ENCODE data around the gene SP110. TPM values are rescaled to one million over a fixed set of nuclear protein-coding genes. Genes with fewer than 3 reads are reported as not detected.
"Not testable (repeated sequence)": the region's sequence is repeated elsewhere in the genome, so short reads cannot be mapped to it uniquely, and the experiment has no call there.

The SP110 gene
- total and polyA plus RNA-seq, 11 donors, result 7.1 to 44.7 (median 8.3) TPM

GRCh38 chr2:230225486-230225885 lies 5.7 kb upstream of the SP110 start, which contains the start of gene SP140:
TSS of gene SP140 (plus strand) at chr2:230225736. CDS start at chr2:230225845, 109 bp downstream.
- no peak for TF ChIP-seq CTCF (IDR thresholded peaks at IDR 0.05)
- no peak for TF ChIP-seq POLR2A (IDR thresholded peaks at IDR 0.05)
- Histone ChIP-seq H3K27me3 (no peaks in the 10 kb centered on the region), H3K9me3 (peaks cover 0 to 9% (median 4%) of the 10 kb centered on the region in 12 donors), H3K4me1 (peaks cover 0 to 56% (median 1%) of the 10 kb centered on the region in 12 donors), H3K27ac (peak within 1 kb of the TSS in 2 of 12 donors; percentile 22 to 86), H3K4me3 (peak within 1 kb of the TSS in 5 of 12 donors; percentile 13 to 58 (median 33)), H3K36me3 (no peaks in the 10 kb centered on the region)
- intact Hi-C loops (cut with DNase I), result loop anchor here in 4 of 10 donors (10.0 kb wide), 4 partner anchors 99 to 229 kb away; partner anchors contain the start of genes SP140L (in 2 of the 4) and SP100 (in 1 of the 4)
- peak; percentile 47 to 82 (median 71) for ATAC-seq
- 69 to 83% (median 79%) methylated on average over 8 of the region's 8 CpGs for WGBS, 4 donors
- peak; percentile 37 to 62 (median 55) for DNase-seq

- DNase-seq, result no peak
- H3K27me3 ChIP-seq, result no peaks in the 10 kb centered on the region
- no peaks in the 10 kb centered on the region for H3K36me3 ChIP-seq
- ATAC-seq, result no peak
- H3K4me3 ChIP-seq, result no peak overlapping the region
- intact Hi-C loops (cut with DNase I), result loop anchor here in 4 of 10 donors (10.0 kb wide), 4 partner anchors 100 to 230 kb away; partner anchors contain the start of genes SP140L (in 2 of the 4) and SP100 (in 1 of the 4)
- TF ChIP-seq CTCF (IDR thresholded peaks at IDR 0.05), result no peak
- no peak for TF ChIP-seq POLR2A (IDR thresholded peaks at IDR 0.05)
- H3K4me1 ChIP-seq, result peaks cover 0 to 55% (median 4%) of the 10 kb centered on the region in 12 donors
- peak overlapping the region in 1 of 12 donors; percentile 86 for H3K27ac ChIP-seq
- no peaks in the 10 kb centered on the region for H3K9me3 ChIP-seq
Measured at GRCh38 chr2:230224458-230224857, 4.7 kb upstream of the SP110 start.

GRCh38 chr2:230222829-230223228 lies 3.0 kb upstream of the SP110 start:
- not testable (repeated sequence) for DNase-seq, ATAC-seq

GRCh38 chr2:230221493-230221892 lies 1.7 kb upstream of the SP110 start:
- intact Hi-C loops (cut with DNase I), result loop anchor here in 4 of 10 donors (10.0 kb wide), 4 partner anchors 103 to 233 kb away; partner anchors contain the start of genes SP140L (in 2 of the 4) and SP100 (in 1 of the 4)
- Histone ChIP-seq H3K9me3 (no peaks in the 10 kb centered on the region), H3K4me1 (peaks cover 0 to 57% (median 12%) of the 10 kb centered on the region in 12 donors), H3K4me3 (no peak overlapping the region), H3K27ac (no peak overlapping the region), H3K36me3 (peaks cover 0 to 8% (median 0%) of the 10 kb centered on the region in 9 donors), H3K27me3 (no peaks in the 10 kb centered on the region)
- 95 to 100% (median 97%) methylated on average over 4 of the region's 4 CpGs for WGBS, 4 donors
- ATAC-seq, result no peak
- TF ChIP-seq CTCF (IDR thresholded peaks at IDR 0.05) (no peak), POLR2A (IDR thresholded peaks at IDR 0.05) (no peak)
- no peak for DNase-seq

More at GRCh38 chr2:230222829-230223228, 3.0 kb upstream of the SP110 start:
- not testable (repeated sequence) for H3K27ac ChIP-seq, H3K9me3 ChIP-seq, H3K27me3 ChIP-seq, H3K36me3 ChIP-seq, H3K4me3 ChIP-seq
- 86 to 97% (median 92%) methylated on average over 4 of the region's 4 CpGs for WGBS, 4 donors
- intact Hi-C loops (cut with DNase I), result loop anchor here in 4 of 10 donors (10.0 kb wide), 4 partner anchors 102 to 232 kb away; partner anchors contain the start of genes SP140L (in 2 of the 4) and SP100 (in 1 of the 4)
- H3K4me1 ChIP-seq, result peaks cover 0 to 57% (median 12%) of the 10 kb centered on the region in 12 donors

Measured in heart left ventricle (tissue), 16 donors.